Measurements from ENCODE around the gene AIFM3.
"Not testable (repeated sequence)": the region's sequence is repeated elsewhere in the genome, so short reads cannot be mapped to it uniquely, and the experiment has no call there.

The AIFM3 gene, protein sequence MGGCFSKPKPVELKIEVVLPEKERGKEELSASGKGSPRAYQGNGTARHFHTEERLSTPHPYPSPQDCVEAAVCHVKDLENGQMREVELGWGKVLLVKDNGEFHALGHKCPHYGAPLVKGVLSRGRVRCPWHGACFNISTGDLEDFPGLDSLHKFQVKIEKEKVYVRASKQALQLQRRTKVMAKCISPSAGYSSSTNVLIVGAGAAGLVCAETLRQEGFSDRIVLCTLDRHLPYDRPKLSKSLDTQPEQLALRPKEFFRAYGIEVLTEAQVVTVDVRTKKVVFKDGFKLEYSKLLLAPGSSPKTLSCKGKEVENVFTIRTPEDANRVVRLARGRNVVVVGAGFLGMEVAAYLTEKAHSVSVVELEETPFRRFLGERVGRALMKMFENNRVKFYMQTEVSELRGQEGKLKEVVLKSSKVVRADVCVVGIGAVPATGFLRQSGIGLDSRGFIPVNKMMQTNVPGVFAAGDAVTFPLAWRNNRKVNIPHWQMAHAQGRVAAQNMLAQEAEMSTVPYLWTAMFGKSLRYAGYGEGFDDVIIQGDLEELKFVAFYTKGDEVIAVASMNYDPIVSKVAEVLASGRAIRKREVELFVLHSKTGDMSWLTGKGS

DNA sequence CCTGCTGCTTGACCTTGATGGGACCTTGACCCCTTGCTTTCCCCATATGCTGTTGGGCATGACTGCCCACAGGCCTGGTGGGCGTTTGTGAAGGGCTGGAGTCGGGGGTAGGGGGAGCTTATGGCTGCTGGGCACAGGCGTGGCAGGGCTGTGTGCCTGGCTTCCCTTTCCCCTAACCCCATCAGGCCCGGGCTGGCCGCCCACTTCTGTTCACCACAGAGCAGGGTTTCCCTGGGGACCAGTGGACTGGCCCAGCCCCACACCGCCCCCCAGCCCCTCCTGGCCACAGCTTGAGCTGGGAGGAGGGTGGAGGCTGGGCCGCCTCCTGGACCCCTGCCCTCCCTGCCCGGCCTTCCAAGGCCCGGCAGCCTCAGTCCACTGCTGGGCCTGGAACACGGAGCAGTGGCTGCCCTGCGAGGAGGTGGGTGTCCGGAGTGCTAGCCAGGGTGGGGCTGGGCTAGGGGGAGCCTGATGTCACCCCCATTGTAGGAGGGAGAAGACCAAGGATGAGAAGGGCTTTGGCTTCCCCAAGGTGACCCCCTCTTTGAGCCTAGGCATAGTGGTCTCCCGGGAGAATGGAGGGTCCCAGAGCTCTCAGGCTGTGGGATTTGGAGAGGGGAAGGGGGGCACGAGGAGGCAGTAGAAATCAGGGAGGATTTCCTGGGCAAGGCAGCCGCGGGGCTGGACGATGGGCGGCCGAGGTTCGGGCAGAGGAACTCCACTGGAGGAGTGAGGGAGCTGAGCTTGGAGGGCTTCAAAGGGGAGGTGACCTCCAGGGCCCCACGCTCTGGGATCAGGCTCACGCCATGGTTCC lies at the start of gene AIFM3:
AIFM3 (plus strand) TSS at position 373 of the 814 bp plus-strand sequence. CDS start 690 bp downstream, outside the sequence.
- no peak for FAIRE-seq

DNA sequence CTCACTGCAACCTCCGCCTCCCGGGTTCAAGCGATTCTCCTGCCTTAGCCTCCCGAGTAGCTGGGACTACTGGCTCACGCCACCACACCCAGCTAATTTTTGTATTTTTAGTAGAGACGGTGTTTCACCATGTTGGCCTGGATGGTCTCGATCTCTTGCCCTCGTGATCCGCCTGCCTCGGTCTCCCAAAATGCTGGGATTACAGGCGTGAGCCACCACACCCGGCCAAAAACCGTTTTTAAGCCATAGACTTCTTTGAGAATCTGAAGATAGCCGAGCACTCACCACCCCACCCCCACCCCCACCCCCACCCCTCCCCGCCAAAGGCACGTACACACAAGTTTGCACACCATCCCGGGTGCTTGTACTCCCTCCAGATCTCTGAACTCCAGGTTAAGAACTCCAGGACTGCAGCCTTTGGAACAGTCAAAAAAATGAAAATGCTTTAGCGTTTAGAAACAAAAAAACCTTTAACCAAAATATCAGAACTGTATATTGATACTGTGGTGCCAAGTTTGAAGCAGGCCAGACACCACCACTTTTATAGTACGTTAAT lies 48.3 kb upstream of the AIFM3 start:
- no peak for FAIRE-seq

DNA sequence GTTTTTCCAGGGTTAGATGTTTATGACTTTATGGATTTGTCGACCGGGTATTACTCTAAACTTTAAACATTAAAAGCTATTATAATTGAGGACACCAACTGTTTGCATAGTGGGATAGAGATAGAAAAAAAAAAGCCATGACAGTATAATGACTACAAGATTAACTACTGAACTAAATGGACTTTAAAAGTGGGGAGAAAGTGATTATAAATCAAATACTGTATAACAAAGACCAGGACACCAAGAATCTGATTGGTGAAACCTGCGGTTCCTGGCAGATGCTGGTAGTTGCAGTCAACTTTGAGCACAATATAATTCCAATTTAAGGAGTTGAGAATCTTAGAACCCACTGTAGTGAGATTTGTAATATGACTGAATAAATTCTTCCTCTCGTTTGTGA lies 47.3 kb upstream of the AIFM3 start:
- FAIRE-seq, result no peak

DNA sequence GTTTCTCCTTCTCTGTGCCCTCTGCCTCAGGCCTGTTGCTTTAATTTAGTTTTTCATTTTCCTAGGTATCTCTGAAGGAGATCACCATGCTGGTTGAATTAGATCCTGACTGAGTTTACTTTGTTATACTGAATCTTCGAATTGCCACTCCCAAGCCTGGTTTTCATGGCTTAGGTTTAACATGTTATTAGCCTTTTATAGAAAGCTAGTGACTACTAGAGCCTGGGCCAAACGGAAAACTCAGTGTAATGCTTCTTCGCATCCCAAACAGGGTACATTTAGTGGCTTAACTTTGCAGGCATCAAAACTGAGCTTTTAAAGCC lies 46.2 kb upstream of the AIFM3 start:
- FAIRE-seq, result no peak

DNA sequence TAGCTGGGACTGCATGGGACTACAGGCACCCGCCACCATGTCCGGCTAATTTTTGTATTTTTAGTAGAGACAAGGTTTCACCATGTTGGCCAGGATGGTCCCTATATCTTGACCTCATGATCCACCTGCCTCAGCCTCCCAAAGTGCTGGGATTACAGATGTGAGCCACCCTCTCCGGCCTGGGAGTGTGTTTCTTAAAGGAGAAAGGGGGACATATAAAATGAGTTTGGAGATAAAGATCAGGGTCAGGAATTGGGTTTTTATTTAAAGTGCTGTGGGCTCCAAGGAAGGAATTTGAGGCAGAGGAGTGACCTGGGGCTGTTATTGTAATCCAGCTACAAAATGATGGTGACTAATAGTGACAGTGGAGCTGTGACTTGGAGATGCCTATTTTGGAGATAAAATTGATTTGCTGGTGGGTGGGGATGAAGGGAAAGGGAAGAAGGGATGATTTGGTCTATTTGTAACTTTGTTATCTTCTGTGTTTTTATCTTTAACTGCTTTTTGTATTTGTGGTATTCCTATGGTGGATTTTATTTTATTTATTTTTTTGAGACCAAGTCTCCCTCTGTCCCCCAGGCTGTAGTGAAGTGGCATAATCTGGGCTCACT lies 44.8 kb upstream of the AIFM3 start:
- no peak for FAIRE-seq

DNA sequence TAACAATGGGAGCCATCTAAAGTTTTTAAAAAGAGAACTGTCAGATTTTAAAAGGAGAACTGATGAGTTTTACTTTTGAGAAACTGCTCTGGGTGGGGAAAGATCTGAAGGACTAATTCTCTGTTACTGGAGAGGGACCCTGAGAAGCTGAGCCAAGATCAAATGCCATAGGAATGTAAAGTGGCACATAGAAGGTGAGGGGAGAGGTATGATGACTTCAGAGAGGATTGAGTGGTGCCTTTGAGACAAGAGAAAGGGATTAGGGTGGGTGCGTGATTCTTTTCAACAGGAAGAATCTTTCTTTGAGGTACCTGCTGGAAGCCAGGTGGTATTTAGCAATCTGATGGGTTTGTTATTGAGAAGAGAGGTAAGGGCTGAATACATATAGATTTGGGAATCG lies 40.8 kb upstream of the AIFM3 start:
- no peak for FAIRE-seq

DNA sequence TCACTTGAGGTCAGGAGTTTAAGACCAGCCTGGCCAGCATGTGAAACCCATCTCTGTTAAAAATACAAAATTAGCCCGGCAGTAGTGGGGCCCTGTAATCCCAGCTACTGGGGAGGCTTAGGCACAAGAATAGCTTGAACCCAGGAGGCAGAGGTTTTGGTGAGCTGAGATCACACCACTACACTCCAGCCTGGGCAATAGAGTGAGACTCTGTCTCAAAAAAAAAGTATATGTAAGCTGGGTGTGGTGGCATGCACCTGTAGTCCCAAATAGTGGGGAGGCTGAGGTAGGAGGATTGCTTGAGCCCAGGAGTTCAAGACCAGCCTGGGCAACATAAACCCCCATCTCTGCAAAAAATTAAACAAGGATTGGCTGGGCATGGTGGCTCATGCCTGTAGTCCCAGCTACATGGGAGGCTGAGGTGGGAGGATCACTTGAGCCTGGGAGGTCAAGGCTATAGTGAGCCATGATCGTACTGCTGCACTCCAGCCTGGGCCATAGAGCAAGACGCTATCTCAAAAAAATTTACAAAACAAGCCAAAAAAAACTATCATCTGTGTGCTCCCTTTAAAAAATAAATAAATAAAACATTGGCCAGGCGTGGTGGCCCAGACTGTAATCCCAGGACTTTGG lies 39.0 kb upstream of the AIFM3 start:
- no peak for FAIRE-seq

DNA sequence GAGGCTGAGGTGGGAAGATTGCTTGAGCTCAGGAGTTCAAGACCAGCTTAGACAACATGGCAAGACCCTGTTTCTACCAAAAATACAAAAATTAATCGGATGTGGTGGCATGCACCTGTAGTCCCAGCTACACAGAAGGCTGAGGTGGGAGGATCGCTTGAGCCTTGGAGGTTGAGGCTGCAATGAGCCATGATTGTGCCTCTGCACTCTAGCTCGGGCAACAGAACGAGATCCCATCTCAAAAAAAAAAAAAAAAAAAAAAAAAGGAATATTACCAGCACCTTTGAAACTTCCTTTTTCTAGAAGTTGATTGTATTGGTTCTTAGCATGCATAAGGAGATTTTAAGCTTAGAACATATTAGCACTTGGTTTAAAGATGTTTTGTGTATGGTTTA lies 38.5 kb upstream of the AIFM3 start:
- no peak for FAIRE-seq

DNA sequence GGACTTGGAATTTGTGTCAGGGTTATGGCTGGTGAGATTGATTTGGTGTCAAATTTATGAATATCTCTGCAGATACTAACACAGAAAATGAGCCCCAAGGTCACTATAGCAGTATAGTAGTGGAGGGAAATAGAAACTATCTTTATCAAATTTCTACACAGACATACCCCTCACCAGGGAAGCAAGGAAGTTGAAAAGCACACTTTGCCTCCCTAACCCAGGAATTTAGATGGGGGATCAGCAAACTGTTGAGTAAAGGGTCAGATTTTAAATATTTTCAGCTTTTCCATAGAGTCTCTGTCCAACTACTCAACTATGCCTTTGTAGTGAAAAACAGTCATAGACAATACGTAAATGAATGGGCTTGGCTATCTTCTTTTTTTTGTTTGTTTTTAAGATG lies 37.1 kb upstream of the AIFM3 start:
- FAIRE-seq, result no peak

DNA sequence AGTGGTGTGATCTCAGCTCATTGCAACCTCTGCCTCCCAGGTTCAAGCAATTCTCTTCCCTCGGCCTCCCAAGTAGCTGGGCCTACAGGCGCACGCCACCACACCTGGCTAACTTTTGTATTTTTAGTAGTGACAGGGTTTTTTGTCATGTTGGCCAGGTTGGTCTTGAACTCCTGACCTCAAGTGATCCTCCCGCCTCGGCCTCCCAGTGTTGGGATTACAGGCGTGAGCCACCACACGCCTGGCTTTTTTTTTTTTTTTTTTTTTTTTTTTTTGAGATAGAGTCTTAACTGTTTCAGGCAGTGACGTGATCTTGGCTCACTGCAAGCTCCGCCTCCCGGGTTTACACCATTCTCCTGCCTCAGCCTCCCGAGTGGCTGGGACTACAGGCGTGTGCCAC lies 36.6 kb upstream of the AIFM3 start:
- FAIRE-seq, result not testable (repeated sequence)

DNA sequence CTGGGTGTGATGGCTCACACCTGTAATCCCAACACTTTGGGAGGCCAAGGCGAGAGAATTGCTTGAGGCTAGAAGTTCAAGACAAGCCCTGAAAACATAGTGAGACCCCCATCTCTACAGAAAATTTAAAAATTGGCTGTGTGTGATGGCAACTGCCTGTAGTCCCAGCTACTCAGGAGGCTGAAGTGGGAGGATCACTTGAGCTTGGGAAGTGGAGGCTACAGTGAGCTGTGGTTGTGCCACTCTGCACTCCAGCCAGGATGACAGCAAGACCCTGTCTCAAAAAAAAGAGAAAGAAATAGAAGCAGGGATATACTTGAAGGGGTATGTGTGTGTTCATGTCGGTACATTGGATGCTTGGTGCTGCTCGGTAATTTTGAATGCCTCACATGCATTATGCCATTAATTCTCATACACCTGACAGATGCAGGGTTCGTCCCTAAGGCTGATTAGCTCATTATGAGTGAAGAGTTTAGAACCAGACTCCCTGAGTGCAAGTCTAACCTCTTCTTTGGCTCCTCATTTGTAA lies 35.9 kb upstream of the AIFM3 start:
- no peak for FAIRE-seq

DNA sequence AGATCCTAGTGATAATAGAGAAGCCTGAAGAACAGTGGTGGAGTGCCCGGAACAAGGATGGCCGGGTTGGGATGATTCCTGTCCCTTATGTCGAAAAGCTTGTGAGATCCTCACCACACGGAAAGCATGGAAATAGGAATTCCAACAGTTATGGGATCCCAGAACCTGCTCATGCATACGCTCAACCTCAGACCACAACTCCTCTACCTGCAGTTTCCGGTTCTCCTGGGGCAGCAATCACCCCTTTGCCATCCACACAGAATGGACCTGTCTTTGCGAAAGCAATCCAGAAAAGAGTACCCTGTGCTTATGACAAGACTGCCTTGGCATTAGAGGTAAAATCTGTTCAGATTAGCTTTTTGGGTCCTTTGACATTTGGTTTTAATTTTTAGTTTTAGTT lies 33.1 kb upstream of the AIFM3 start:
- no peak for FAIRE-seq

DNA sequence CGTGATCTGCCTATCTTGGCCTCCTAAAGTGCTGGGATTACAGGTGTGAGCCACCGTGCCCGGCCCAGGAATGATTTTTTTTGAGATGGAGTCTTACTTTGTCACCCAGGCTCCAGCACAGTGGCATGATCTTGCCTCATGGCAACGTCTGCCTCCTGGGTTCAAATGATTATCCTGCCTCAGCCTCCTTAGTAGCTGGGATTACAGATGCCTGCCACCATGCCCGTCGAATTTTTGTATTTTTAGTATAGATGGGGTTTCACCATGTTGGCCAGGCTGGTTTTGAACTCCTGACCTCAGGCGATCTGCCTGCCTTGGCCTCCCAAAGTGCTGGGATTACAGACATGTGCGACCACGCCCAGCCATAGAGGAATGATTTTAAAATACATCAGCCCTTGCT lies 32.0 kb upstream of the AIFM3 start:
- FAIRE-seq, result not testable (repeated sequence)

DNA sequence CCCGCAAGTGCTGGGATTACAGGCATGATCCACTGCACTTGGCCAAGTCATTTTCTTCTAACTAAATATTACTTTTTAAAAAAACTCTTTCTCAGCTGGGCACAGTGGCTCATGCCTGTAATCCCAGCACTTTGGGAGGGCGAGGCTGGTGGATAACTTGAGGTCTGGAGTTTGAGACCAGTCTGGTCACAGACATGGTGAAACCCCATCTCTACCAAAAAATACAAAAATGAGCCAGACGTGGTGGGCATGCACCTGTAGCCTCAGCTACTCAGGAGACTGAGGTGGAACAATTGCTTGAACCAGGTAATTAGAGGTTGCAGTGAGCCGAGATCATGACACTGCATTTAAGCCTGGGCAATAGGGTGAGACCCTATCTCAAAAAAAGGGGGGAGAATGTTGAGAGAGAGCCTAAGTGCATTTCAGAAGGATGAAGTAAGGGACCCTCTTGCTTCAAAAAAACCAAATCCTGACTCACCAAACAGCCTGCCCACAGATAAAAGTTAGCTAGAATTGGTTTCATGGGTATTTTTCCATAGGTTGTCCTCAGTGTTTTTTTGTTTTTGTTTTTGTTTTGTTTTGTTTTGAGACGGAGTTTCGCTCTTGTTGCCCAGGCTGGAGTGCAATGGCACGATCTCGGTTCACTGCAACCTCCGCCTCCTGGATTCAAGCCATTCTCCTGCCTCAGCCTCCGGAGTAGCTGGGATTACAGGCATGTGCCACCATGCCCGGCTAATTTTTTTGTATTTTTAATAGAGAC lies 31.1 kb upstream of the AIFM3 start:
- not testable (repeated sequence) for FAIRE-seq

DNA sequence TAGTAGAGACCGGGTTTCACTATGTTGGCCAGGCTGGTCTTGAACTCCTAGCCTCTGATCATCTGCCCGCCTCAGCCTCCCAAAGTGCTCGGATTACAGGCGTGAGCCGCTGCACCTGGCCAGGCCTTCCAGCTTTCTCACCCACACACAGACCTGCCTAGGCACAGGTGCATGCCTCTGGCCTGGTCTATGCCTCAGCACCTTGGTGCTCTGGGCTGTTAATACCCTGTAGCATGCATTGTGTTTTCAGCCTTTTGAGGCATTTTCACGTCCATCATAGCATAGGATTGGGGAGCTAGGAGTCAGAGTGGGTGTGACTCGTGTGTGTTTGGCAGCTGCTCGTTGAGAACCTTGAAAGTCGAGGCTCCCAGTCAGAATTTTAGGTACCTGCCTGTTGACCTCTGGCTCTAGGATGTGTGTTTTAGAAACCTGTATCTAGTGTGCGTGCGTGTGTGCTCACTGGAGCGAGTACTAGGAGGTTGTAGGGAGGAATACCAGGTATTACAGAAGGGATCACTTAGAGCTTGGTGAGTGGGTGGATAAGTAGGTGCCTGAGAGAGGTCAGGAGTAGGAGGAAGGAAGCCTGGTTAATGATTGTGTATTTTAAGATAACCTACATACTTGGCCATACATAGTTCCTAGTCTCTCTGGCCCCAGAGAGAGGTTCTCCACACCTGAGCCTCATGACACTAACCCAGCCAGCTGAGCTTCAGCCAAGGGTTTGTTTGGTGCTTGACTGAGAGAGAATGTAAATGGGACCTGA lies 29.8 kb upstream of the AIFM3 start:
- no peak for FAIRE-seq

DNA sequence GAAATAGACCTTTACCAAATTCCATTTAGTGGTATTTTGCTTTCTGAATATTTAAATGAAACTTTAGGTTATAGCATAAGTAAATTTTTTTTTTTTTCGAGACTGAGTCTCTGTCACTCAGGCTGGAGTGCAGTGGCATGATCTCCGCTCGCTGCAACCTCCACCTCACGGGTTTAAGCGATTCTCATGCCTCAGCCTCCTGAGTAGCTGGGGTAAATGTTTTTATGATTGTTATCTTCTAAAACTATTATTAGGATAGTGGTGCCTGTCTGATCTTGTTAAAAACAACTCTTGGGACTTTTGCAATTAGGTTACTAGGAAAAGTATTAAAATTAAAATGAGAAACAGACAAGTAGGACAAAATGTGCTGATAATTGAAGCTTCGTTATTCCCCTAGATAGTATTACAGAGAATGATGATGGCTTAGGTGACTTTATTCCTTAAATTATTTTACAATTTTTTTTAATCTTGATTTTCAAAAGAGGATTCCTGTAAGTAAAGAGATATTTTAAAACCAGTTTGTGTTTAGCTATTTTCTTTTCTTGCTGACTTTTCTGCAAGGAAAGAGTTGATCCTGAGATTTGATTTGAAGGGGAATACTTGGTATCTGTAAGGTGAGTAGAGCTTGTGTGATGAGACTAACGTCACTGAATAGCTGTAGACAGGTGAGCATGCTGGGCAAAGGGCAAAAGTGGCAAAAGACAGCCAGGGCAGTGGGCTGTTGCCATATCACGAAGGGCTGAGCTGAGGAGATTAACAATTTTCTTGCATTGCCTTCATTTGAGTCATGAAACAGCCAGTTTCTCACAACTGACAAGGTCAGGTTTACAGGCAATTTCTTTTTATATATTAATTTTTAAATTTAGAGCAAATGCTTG lies 29.0 kb upstream of the AIFM3 start:
- no peak for FAIRE-seq

DNA sequence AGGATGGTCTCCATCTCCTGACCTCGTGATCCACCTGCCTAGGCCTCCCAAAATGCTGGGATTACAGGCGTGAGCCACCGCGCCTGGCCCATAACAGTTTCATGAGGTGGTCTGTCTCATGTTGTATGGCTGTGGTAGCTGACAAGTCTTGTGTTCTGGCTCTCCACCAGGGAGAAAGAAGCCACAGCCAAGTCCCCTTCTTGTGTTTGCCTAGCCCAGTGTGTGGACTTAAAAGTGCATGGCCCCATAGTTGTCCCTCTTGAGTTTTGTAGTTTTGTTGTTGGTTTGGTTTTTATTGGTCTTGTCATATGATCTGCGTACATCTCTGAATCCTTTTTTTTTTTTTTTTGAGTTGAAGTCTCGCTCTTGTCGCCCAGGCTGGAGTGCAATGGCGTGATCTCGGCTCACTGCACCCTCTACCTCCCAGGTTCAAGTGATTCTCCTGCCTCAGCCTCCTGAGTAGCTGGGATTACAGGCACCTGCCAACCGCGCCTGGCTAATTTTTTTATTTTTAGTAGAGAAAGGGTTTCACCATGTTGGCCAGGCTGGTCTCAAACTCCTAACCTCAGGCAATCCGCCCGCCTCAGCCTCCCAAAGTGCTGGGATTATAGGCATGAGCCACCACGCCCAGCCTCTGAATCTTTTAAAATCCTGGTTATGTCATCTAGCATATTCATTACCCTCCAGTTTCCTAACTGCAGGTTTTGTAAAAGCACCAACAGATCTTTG lies 27.4 kb upstream of the AIFM3 start:
- not testable (repeated sequence) for FAIRE-seq

DNA sequence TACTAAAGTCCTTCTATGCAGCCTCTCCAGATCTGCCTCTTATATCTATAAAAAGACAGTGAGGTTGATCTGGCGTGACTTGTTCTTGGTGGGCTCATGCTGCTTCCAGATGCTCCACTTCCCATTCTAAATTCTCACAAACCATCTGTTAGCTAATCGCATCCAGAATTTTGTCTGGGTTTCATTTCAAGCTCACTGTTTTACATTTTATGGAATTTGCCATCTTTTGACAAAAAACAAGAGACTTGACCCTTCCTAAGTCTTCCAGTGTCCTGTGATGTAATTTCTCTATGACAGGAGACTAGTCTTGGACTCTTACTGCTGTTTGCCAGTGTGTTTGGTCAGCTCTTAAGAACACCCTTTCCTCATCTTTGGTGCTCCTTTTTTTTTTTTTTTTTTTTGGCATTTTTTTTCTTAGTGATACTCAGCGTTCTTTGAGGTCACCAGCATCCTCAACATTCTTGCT lies 26.8 kb upstream of the AIFM3 start:
- no peak for FAIRE-seq

DNA sequence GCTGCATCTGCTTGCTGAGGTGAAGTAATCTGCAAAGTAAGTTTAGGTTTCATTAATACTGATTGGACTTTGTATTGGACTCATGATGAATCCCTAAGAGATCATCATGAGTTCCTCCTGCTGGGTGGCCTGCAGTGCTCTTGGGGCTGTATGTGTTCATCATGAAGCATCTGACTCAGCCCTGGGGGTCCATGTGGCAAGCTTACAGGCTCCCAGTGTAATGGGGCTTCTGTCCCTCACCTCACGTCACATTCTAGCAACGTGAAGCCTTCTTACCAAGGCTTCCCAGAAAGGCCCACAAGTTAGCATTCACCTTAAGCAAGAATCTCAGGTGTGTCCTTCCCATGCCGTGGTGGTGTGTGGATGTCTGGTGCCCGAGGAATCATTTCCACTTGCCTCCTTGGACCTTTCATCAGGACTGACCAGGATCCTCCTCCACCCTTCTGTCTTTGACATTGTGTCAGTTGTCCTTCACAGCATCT lies 26.1 kb upstream of the AIFM3 start:
- FAIRE-seq, result no peak

Measured in G401.6 (cell line).